H1 (cell line): ENCODE results near the gene DCBLD2. TPM values are rescaled to one million over a fixed set of nuclear protein-coding genes. Genes with fewer than 3 reads are reported as not detected.

Source experiments
- CTCF ChIA-PET: fragments of 300-600 bp; sonication (Branson Sonifier 250); formaldehyde crosslinking; loops from one replicate; lab custom pipeline; 2021; ENCODE audit not compliant: partially characterized antibody; lab: Charles Lee
- POLR2A ChIA-PET: fragments of 300-600 bp; sonication (Branson Sonifier 250); formaldehyde crosslinking; loops from one replicate; lab custom pipeline; 2021; ENCODE audit warnings: inconsistent platforms; ENCODE audit not compliant: partially characterized antibody; lab: Charles Lee
- DNase-seq, 2 experiments: peaks; one replicate each; pipeline versions ENCODE4 v3.0.0 to v3.0.0-alpha.2; 2010 to 2022; ENCODE audit warnings: low spot score in 2 of 2, low read depth in 1 of 2, mixed read lengths in 1 of 2
- FAIRE-seq: peaks from 2 replicates; lab custom pipeline; 2011; peaks lifted over from hg19 to GRCh38; lab: Jason Lieb, UNC
- H2AFZ ChIP-seq: 2 replicates; pipeline ENCODE4 v1.8.1; 2012; ENCODE audit warnings: low read length, inconsistent platforms
- H2AK5ac ChIP-seq: 2 replicates; pipeline ENCODE4 v1.6.1; 2013; ENCODE audit warnings: low read depth, low read length
- H2BK120ac ChIP-seq: replicated peaks from 2 replicates; pipeline ENCODE3; 2013; ENCODE audit warnings: low read depth, low read length, inconsistent platforms
- H2BK12ac ChIP-seq: 2 replicates; pipeline ENCODE4 v1.6.1; 2013; ENCODE audit warnings: low read depth, low read length
- H2BK15ac ChIP-seq: 2 replicates; pipeline ENCODE4 v1.6.1; 2013; ENCODE audit warnings: low read length
- H2BK20ac ChIP-seq: 2 replicates; pipeline ENCODE4 v1.6.1; 2013; ENCODE audit warnings: low read length
- H2BK5ac ChIP-seq: 2 replicates; pipeline ENCODE4 v1.6.1; 2013; ENCODE audit warnings: low read depth, low read length
- H3K14ac ChIP-seq: 2 replicates; pipeline ENCODE4 v1.6.1; 2013; ENCODE audit warnings: inconsistent platforms; ENCODE audit not compliant: insufficient read length
- H3K18ac ChIP-seq: 2 replicates; pipeline ENCODE4 v1.6.1; 2013; ENCODE audit warnings: low read length; ENCODE audit errors: extremely low read depth
- H3K23ac ChIP-seq: 2 replicates; pipeline ENCODE4 v1.6.1; 2013; ENCODE audit warnings: inconsistent platforms; ENCODE audit not compliant: insufficient read length
- H3K23me2 ChIP-seq: 2 replicates; pipeline ENCODE4 v1.6.1; 2013; ENCODE audit warnings: low read depth, low read length
- H3K27ac ChIP-seq: 2 replicates; pipeline ENCODE4 v1.6.1; 2011; ENCODE audit warnings: low read depth, low read length, inconsistent platforms
- H3K27me3 ChIP-seq, 4 experiments: replicated peaks in 1 of 4; 1 replicate in 1 of 4; 2 replicates in 3 of 4; pipeline versions ENCODE4 v1.6.1 to v1.8.1; 2011 to 2013; ENCODE audit warnings: low read length in 3 of 4, mild to moderate bottlenecking in 3 of 4, inconsistent platforms in 2 of 4, mixed read lengths in 2 of 4, moderate library complexity in 1 of 4; ENCODE audit not compliant: control insufficient read depth in 3 of 4, insufficient read depth in 3 of 4; ENCODE audit errors: extremely low read depth in 1 of 4
- H3K36me3 ChIP-seq, 4 experiments: 2 replicates each; pipeline versions ENCODE4 v1.6.1 to v1.8.1; 2011 to 2013; ENCODE audit warnings: mild to moderate bottlenecking in 4 of 4, low read length in 3 of 4, moderate library complexity in 2 of 4, control low read depth in 1 of 4, inconsistent platforms in 1 of 4; ENCODE audit not compliant: insufficient read depth in 4 of 4, control insufficient read depth in 2 of 4
- H3K4ac ChIP-seq: replicated peaks from 2 replicates; pipeline ENCODE3; 2013; ENCODE audit warnings: low read length, low read depth, mixed read lengths, inconsistent platforms; ENCODE audit not compliant: insufficient read length
- H3K4me1 ChIP-seq, 4 experiments: replicated peaks in 1 of 4; 1 replicate in 1 of 4; 2 replicates in 3 of 4; pipeline versions ENCODE4 v1.6.1 to v1.8.1; 2011 to 2013; ENCODE audit warnings: low read length in 3 of 4, inconsistent platforms in 2 of 4, mixed read lengths in 1 of 4; ENCODE audit not compliant: insufficient read depth in 4 of 4, control insufficient read depth in 3 of 4
- H3K4me2 ChIP-seq, 2 experiments: 2 replicates each; pipeline versions ENCODE4 v1.6.1 to v1.8.1; 2011 to 2013; ENCODE audit warnings: low read depth in 2 of 2, low read length in 2 of 2, control low read depth in 1 of 2, inconsistent platforms in 1 of 2, mild to moderate bottlenecking in 1 of 2; ENCODE audit not compliant: insufficient read depth in 1 of 2
- H3K4me3 ChIP-seq, 4 experiments: fragments of 200-600, 300-600 bp in 1 of 4; sonication (generic), shearing (Covaris generic), sonication (Bioruptor Twin) in 1 of 4; 2 replicates each; pipeline versions ENCODE4 v1.5.1 to v1.8.1; 2011 to 2016; ENCODE audit warnings: low read length in 4 of 4, low read depth in 3 of 4, control low read depth in 2 of 4, inconsistent platforms in 2 of 4, mild to moderate bottlenecking in 2 of 4, mixed read lengths in 1 of 4, moderate library complexity in 1 of 4; ENCODE audit not compliant: insufficient read depth in 2 of 4; ENCODE audit errors: extremely low read depth in 1 of 4
- H3K56ac ChIP-seq: replicated peaks from 2 replicates; pipeline ENCODE3; 2013; ENCODE audit warnings: low read depth, mild to moderate bottlenecking, mixed read lengths, low read length, inconsistent platforms; ENCODE audit not compliant: insufficient read length
- H3K79me1 ChIP-seq: 2 replicates; pipeline ENCODE4 v1.6.1; 2013; ENCODE audit warnings: low read depth, low read length, control low read depth
- H3K79me2 ChIP-seq, 2 experiments: 2 replicates each; pipeline versions ENCODE4 v1.6.1 to v1.8.1; 2012 to 2013; ENCODE audit warnings: low read length in 2 of 2, mild to moderate bottlenecking in 2 of 2, inconsistent platforms in 1 of 2; ENCODE audit not compliant: insufficient read depth in 2 of 2, control insufficient read depth in 1 of 2
- H3K9ac ChIP-seq, 4 experiments: replicated peaks in 1 of 4; 1 replicate in 1 of 4; 2 replicates in 3 of 4; pipeline versions ENCODE4 v1.6.1 to v1.8.1; 2011 to 2013; ENCODE audit warnings: low read depth in 3 of 4, low read length in 3 of 4, control low read depth in 2 of 4, mild to moderate bottlenecking in 2 of 4, moderate library complexity in 2 of 4, inconsistent platforms in 1 of 4; ENCODE audit errors: extremely low read depth in 1 of 4
- H3K9me3 ChIP-seq, 2 experiments: 2 replicates each; pipeline versions ENCODE4 v1.6.1 to v1.8.1; 2012 to 2013; ENCODE audit warnings: mild to moderate bottlenecking in 2 of 2, moderate library complexity in 2 of 2, control low read depth in 1 of 2, inconsistent platforms in 1 of 2, low read depth in 1 of 2, low read length in 1 of 2, mixed read lengths in 1 of 2; ENCODE audit not compliant: insufficient read depth in 2 of 2
- H4K20me1 ChIP-seq, 2 experiments: replicated peaks in 1 of 2; 2 replicates each; pipeline versions ENCODE3 to v1.8.1; 2011 to 2013; ENCODE audit warnings: inconsistent platforms in 2 of 2, low read length in 2 of 2, mild to moderate bottlenecking in 1 of 2; ENCODE audit not compliant: insufficient read depth in 2 of 2, control insufficient read depth in 1 of 2
- H4K5ac ChIP-seq: 2 replicates; pipeline ENCODE4 v1.6.1; 2013; ENCODE audit warnings: low read length, low read depth, mixed read lengths, inconsistent platforms; ENCODE audit not compliant: insufficient read length
- H4K8ac ChIP-seq: 2 replicates; pipeline ENCODE4 v1.8.0; 2013; ENCODE audit warnings: mild to moderate bottlenecking, moderate library complexity, low read length, inconsistent platforms; ENCODE audit not compliant: insufficient read depth; ENCODE audit errors: extremely low read depth
- H4K91ac ChIP-seq: replicated peaks from 2 replicates; pipeline ENCODE3; 2013; ENCODE audit warnings: low read length, mixed read lengths, inconsistent platforms; ENCODE audit not compliant: insufficient read length
- FOSL1 ChIP-seq: IDR thresholded peaks from 2 replicates; pipeline ENCODE4 v1.6.1; 2011; ENCODE audit warnings: mild to moderate bottlenecking, low read depth, low read length, moderate library complexity; ENCODE audit not compliant: insufficient read depth
- MAFK ChIP-seq: IDR thresholded peaks from 2 replicates; pipeline ENCODE4 v1.6.1; 2012; ENCODE audit warnings: low read depth, mild to moderate bottlenecking, improper control_type of control experiment, low read length
- NANOG ChIP-seq: IDR thresholded peaks from 2 replicates; pipeline ENCODE4 v1.6.1; 2011; ENCODE audit warnings: low read length, low read depth, mild to moderate bottlenecking, inconsistent platforms; ENCODE audit not compliant: insufficient read depth, poor library complexity, severe bottlenecking
- PHF8 ChIP-seq: fragments of 200-600 bp; sonication (generic); conservative IDR thresholded peaks from 2 replicates; pipeline ENCODE4 v1.7.1; 2012; ENCODE audit warnings: low read depth, mild to moderate bottlenecking, inconsistent platforms, low read length, moderate library complexity
- RFX5 ChIP-seq: IDR thresholded peaks from 2 replicates; pipeline ENCODE4 v1.6.1; 2011; ENCODE audit warnings: low read depth, low read length, improper control_type of control experiment, borderline replicate concordance
- SIX5 ChIP-seq: IDR thresholded peaks from 2 replicates; pipeline ENCODE4 v1.6.1; 2011; ENCODE audit warnings: mild to moderate bottlenecking, low read depth, low read length
- SUZ12 ChIP-seq: fragments of 200-600 bp; sonication (generic); IDR thresholded peaks from 2 replicates; pipeline ENCODE4 v1.6.1; 2012; ENCODE audit warnings: mild to moderate bottlenecking, inconsistent platforms, low read length, moderate library complexity, mixed read lengths
- TAF7 ChIP-seq: optimal IDR thresholded peaks from 2 replicates; pipeline ENCODE3; 2011; ENCODE audit warnings: low read depth, mild to moderate bottlenecking, inconsistent platforms, low read length, moderate library complexity, borderline replicate concordance
- WGBS, 2 experiments: shearing (Covaris generic) in 1 of 2; methylation state at CpG; one replicate each; pipeline versions ENCODE4 v1.1.6 to v1.1.7; 2013 to 2015; ENCODE audit warnings: low lambda C conversion rate in 2 of 2, mixed read lengths in 2 of 2, inconsistent platforms in 1 of 2, low coverage in 1 of 2, missing lambda C conversion rate in 1 of 2; ENCODE audit not compliant: insufficient replicate concordance in 2 of 2, insufficient coverage in 1 of 2, insufficient read length in 1 of 2; ENCODE audit errors: extremely low coverage in 1 of 2, missing lambda C conversion rate in 1 of 2; 5-methylcytosine and 5-hydroxymethylcytosine counted together
- polyA plus RNA-seq, 7 experiments: library from polyadenylated mRNA; depleted of rRNA in 3 of 7; stranded (reverse) in 5 of 7; unstranded in 2 of 7; fragments of >200 nt in 5 of 7; fragments of 200-250 nt in 2 of 7; gene quantifications; 1 replicate in 5 of 7; 2 replicates in 1 of 7; 4 replicates in 1 of 7; pipeline versions ENCODE4 v1.2.1 to v1.2.3, GENCODE V29; 2011 to 2013; ENCODE audit warnings: missing spikeins in 2 of 7, mixed read lengths in 2 of 7
- total RNA-seq: library from RNA; stranded (reverse); fragmentation: NEBNext Ultra II Directional; extraction: Animal tissue kit (Norgen Biotek cat#: 25700); gene quantifications from 2 replicates; pipeline ENCODE4 v1.2.1, GENCODE V29; 2021

Gene DCBLD2
- total and polyA plus RNA-seq, 2 of the 8 experiments (the other 6 are each of a cell fraction or from before 2014, with no cell fraction given): 19.6 to 63.8 TPM

DNA sequence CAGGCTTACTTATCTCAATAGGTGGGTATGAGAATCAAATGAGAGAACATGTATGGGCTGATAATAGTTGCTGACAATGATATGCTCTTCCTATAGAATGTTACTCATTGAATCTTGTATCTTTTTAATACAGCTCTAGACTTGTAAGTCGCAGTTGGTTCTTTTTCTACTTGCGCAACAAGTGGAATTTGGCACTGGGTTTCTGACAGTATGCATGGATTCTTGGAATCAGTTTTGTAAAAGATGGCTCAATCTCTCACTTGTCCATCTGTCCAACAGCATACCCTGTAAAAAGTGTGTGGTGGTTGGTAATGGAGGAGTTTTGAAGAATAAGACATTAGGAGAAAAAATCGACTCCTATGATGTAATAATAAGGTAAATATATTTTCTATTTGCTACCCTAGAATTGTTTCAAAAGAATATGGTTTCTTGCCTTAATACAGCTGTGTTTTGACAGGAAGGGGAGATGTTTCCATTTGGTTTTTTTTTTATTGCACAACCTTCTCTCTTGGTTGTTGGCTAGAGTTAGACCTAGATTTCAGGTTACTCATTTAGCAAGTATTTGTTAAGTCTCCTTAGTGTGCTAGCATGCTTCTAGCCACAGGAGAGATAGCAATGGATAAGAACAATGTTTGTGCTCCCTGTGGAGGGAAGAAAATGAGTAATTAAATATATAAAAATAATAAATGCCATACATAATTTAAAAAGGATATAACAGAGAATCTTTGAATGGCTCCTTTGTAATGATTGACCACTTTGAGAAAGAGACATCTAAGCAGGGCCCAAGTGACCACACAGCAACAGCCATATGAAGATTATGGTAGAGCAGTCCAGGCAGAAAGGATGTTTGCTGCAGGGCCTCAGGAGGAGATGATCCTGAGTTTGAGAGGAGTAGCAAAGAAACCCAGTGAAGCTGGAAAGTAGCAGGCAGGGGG is 116.6 kb downstream of the DCBLD2 start:
- no peak overlapping the region for H2BK15ac ChIP-seq
- 71% methylated on average over 3 of the region's 3 CpGs; no CpG with 5 or more reads in 1 of the 2 experiments for WGBS, 2 experiments
- no peaks in the 10 kb centered on the region for H3K27me3 ChIP-seq
- H2BK5ac ChIP-seq: no peak overlapping the region
- H2AFZ ChIP-seq: no peak overlapping the region
- no peak overlapping the region for H4K91ac ChIP-seq
- no peaks in the 10 kb centered on the region for H3K79me1 ChIP-seq
- H3K79me2 ChIP-seq: no peaks in the 10 kb centered on the region
- H2BK12ac ChIP-seq: no peak overlapping the region
- no peak overlapping the region for H2BK20ac ChIP-seq
- no peak overlapping the region for H3K14ac ChIP-seq
- no peak overlapping the region for H3K23ac ChIP-seq
- H3K4ac ChIP-seq: no peak overlapping the region
- H2AK5ac ChIP-seq: no peak overlapping the region
- ChIA-PET POLR2A (interaction anchor here (0.7 kb wide), 1 partner anchor 22 kb away, joined by 3 read pairs; the partner anchor contains the start of gene ST3GAL6), CTCF (interaction anchor here (0.6 to 1.2 kb wide), 2 partner anchors 128 to 388 kb away, joined by 3 to 5 read pairs; no protein-coding TSS in a partner anchor)
- H3K4me2 ChIP-seq: no peak overlapping the region
- no peak overlapping the region for H3K18ac ChIP-seq
- FAIRE-seq (no peak), DNase-seq (no peak)
- no peak overlapping the region for H2BK120ac ChIP-seq
- no peak overlapping the region for H3K4me3 ChIP-seq
- H3K56ac ChIP-seq: no peak overlapping the region
- H4K8ac ChIP-seq: no peak overlapping the region
- H4K5ac ChIP-seq: no peak overlapping the region
- H3K9me3 ChIP-seq: no peaks in the 10 kb centered on the region
- no peak overlapping the region for H3K27ac ChIP-seq
- peaks cover 0 to 2% (median 0%) of the 10 kb centered on the region in 4 experiments; a peak in 3 of 8 replicates for H3K36me3 ChIP-seq
- no peak overlapping the region for H3K9ac ChIP-seq
- H3K23me2 ChIP-seq: peaks cover 4% of the 10 kb centered on the region; the same call in 1 of the 2 replicates
- no peaks in the 10 kb centered on the region for H4K20me1 ChIP-seq
- H3K4me1 ChIP-seq: no peaks in the 10 kb centered on the region
- TF ChIP-seq SIX5 (no peak), SUZ12 (no peak), PHF8 (no peak), TAF7 (no peak), MAFK (no peak), NANOG (no peak), RFX5 (no peak), FOSL1 (no peak)
